HG02852 (cell line): Measurements from ENCODE around the gene HAGH.
"Not testable (repeated sequence)": the region's sequence is repeated elsewhere in the genome, so short reads cannot be mapped to it uniquely, and the experiment has no call there.

Experiments used
- ATAC-seq: cut with Tn5 transposase; IDR thresholded peaks from one replicate; pipeline ENCODE4 v1.9.1; 2021; ENCODE audit warnings: mild to moderate bottlenecking, moderate library complexity; ENCODE audit not compliant: unreplicated experiment

HAGH gene

GRCh38 chr16:1826691-1827573 lies at the start of gene HAGH, which contains the start of gene FAHD1:
Gene HAGH, minus strand, starts transcription at chr16:1826825. Its CDS starts 38 bp downstream, at chr16:1826787.
Gene FAHD1, plus strand, starts transcription at chr16:1827206. Its CDS starts 33 bp downstream, at chr16:1827239.
- peak; percentile 79 for ATAC-seq

- ATAC-seq = not testable (repeated sequence)
These were observed 49.4 kb upstream of the HAGH start for GRCh38 chr16:1876066-1876465.

DNA sequence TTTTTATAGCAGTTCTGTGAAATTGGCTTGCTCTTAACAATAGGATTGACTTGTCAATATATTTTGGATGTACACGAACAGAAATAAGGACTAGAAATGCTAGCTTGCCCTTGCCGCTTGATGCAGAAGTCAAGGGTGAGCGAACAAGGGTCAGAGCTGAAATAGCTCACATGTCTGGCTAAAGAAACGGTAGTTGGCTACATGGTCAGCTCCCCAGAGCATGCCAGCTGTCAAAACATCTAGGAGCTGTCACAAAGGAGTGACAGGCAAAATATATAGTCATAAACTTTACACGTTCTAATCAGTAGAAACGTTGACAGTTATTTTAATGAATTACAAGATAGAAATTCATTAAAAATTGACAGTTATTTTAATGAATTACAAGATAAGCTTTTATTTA lies 48.2 kb upstream of the HAGH start:
- ATAC-seq = no peak

GRCh38 chr16:1871974-1872635 lies 45.5 kb upstream of the HAGH start, which contains the start of gene MEIOB:
Gene MEIOB, minus strand, starts transcription at chr16:1872164. Its CDS starts 3,989 bp downstream, at chr16:1868175.
- ATAC-seq = no peak

DNA sequence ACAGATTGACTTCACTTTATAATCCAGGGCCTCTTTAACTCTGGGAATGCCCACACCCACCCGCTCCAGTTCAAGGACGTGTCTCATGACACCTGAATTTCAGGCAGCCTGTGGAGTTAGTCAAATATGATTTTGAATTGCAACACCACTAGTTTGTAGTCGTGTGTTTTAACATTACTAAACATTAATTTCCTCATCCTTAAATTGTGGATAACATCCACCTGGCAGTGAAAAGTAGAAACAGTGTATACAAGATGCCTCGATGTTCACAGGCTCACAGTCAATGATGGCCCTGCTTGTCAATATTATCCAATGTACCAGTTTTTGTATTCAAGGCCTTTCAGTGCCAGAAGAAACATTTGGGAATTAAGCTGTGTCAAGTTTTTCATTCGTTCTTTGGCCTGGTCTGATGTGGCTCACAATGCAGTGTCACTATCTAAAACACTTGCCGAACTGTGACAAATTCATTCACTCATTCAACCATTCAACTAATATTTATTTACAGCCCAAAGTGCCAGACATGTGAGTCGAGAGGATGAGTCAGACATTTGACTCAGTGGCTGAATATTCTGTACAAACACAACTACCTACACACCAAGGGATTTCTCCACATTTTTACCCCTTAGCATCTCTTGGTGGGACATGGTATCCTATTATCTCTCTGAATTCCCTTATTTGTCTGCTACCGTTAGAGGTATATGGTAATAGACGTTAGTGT lies 43.9 kb upstream of the HAGH start:
- ATAC-seq = no peak

DNA sequence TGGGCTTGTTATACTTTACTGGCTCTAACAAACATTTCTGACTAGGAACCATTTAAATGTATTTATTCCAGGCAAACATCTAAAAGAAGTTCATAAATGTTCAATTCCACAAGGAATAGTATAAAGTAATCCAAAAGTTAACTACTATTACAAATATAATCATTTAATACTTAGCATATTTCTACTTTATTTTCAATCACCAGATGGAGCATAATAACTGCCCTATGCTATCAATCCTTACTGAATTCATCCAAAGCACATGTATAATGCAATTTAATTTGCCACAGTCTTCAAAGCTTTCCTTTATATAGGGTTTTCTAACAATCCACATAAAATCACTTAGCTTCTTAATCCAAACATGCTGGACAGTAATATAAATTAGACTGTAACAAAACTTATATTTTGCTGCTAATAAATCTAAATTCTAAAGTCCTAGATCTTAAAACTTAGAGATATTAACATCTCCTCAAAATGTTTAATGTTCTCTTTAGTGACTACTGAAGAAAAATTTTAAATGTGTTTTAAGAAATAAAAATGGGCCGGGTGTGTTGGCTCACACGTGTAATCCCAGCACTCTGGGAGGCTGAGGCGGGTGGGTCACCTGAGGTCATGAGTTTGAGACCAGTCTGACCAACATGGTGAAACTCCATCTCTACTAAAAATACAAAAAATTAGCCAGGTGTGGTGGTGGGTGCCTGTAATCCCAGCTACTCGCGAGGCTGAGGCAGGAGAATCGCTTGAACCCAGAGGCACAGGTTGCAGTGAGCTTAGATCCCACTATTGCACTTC lies 39.5 kb upstream of the HAGH start:
- ATAC-seq = no peak

- ATAC-seq = no peak
These were observed 37.2 kb upstream of the HAGH start for GRCh38 chr16:1863681-1864460.

DNA sequence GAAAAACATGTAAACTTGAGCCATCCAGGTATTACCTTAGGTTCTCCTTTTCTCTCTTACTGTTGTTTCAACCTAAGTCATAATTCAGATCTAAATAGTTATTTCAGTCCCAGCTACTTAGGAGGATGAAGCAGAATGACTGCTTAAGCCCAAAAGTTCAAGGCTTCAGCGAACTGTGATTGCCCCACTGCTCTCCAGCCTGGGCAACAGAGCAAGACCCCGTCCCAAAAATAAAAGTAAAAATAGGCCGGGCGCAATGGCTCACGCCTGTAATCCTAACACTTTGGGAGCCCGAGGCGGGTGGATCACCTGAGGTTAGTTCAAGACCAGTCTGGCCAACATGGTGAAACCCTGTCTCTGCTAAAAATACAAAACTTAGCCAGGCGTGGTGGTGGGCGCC lies 35.8 kb upstream of the HAGH start:
- ATAC-seq = no peak

DNA sequence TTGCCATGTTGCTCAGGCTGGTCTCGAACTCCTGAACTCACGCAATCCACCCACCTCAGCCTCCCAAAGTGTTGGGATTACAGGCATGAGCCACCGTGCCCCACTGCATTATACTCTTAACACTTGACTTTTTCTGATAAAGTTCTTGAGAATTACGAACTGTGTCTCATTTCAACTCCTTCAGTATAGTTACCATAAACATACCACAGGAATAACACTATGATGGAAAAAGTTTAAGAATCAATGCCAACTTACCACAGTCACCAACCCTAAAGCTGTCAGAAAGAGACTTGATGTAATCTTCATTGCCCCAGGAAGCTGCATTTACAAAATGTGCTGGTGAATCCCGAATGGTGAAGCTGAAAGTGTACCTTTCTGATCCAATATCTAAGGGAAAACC lies 35.1 kb upstream of the HAGH start:
- ATAC-seq = no peak

DNA sequence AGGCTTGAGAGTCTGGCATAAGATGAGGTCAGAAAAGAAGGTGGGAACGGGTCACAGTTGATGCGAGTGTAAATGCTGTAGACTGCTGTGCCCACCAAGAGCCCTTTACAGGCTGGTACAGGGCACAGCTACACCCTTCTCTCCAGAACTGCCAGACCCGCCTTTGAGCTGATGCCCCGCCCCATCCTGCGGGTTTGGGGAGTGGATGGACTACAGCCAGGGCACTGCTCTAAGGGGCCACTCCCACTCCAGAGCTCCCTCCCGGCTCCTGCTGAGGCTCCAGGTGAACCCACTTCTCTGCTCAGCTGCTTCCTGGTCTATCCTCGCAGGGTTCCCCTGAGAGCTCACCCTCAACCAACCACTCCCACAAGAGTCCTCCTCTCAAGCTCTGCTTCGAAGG lies 33.0 kb upstream of the HAGH start:
- ATAC-seq = no peak

GRCh38 chr16:1858189-1858865 lies 31.7 kb upstream of the HAGH start:
- no peak for ATAC-seq

GRCh38 chr16:1857433-1858097 lies 30.9 kb upstream of the HAGH start:
- ATAC-seq = no peak

- ATAC-seq = no peak
These were observed 25.2 kb upstream of the HAGH start for GRCh38 chr16:1851793-1852192.

- no peak for ATAC-seq
These were observed 24.4 kb upstream of the HAGH start for GRCh38 chr16:1850981-1851380.

- no peak for ATAC-seq
These were observed 19.8 kb upstream of the HAGH start for GRCh38 chr16:1846416-1846815.

GRCh38 chr16:1845985-1846384 lies 19.4 kb upstream of the HAGH start:
- no peak for ATAC-seq

- ATAC-seq = no peak
These were observed 12.9 kb upstream of the HAGH start for GRCh38 chr16:1839554-1839953.

GRCh38 chr16:1834096-1834495 lies 7.5 kb upstream of the HAGH start:
- ATAC-seq = no peak
